UCSD-AML1 (cell line): ENCODE results near the gene CHN2.

Experiments used
- DNase-seq: peaks from one replicate; lab custom pipeline; 2025; ENCODE audit not compliant: unreplicated experiment; lab: John Stamatoyannopoulos, UW

Gene CHN2

GRCh38 chr7:29217113-29217512 is 22.5 kb downstream of the CHN2 start:
- DNase-seq: no peak

- DNase-seq: no peak
Observed at GRCh38 chr7:29224726-29225125, 30.2 kb downstream of the CHN2 start.

GRCh38 chr7:29228289-29229011 is 33.9 kb downstream of the CHN2 start:
- DNase-seq: no peak

- DNase-seq: no peak
Observed at GRCh38 chr7:29229066-29229465, 34.5 kb downstream of the CHN2 start.

- no peak for DNase-seq
Observed at GRCh38 chr7:29229946-29230345, 35.4 kb downstream of the CHN2 start.

- no peak for DNase-seq
Observed at GRCh38 chr7:29230871-29231345, 36.3 kb downstream of the CHN2 start.

- DNase-seq: no peak
Observed at GRCh38 chr7:29231671-29232232, 37.2 kb downstream of the CHN2 start.

- no peak for DNase-seq
Observed at GRCh38 chr7:29234438-29234837, 39.9 kb downstream of the CHN2 start.

- DNase-seq: no peak
Observed at GRCh38 chr7:29236071-29236580, 41.6 kb downstream of the CHN2 start.

- DNase-seq: no peak
Observed at GRCh38 chr7:29236649-29237048, 42.1 kb downstream of the CHN2 start.

GRCh38 chr7:29237489-29237888 is 42.9 kb downstream of the CHN2 start:
- DNase-seq: no peak

GRCh38 chr7:29239638-29240037 is 45.1 kb downstream of the CHN2 start:
- peak; percentile 15 for DNase-seq

- no peak for DNase-seq
Observed at GRCh38 chr7:29242265-29242664, 47.7 kb downstream of the CHN2 start.

- no peak for DNase-seq
Observed at GRCh38 chr7:29243910-29244655, 49.5 kb downstream of the CHN2 start.

- DNase-seq: no peak
Observed at GRCh38 chr7:29247224-29247962, 52.8 kb downstream of the CHN2 start.

GRCh38 chr7:29247963-29248236 is 53.3 kb downstream of the CHN2 start:
- no peak for DNase-seq

- no peak for DNase-seq
Observed at GRCh38 chr7:29248713-29249382, 54.3 kb downstream of the CHN2 start.

GRCh38 chr7:29249383-29249750 is 54.8 kb downstream of the CHN2 start:
- no peak for DNase-seq

- no peak for DNase-seq
Observed at GRCh38 chr7:29249860-29250259, 55.3 kb downstream of the CHN2 start.

GRCh38 chr7:29253225-29253624 is 58.6 kb downstream of the CHN2 start:
- DNase-seq: no peak

GRCh38 chr7:29254591-29254990 is 60.0 kb downstream of the CHN2 start:
- no peak for DNase-seq
